Cortex of kidney (tissue), 1 donor: ENCODE results near the gene KIF26A.

ENCODE experiments used
- DNase-seq: peaks from one replicate; lab custom pipeline; 2025; lab: John Stamatoyannopoulos, UW

The KIF26A gene

GRCh38 chr14:104112609-104113571 is 25.5 kb upstream of the KIF26A start:
- no peak for DNase-seq

GRCh38 chr14:104113631-104114420 is 24.6 kb upstream of the KIF26A start:
- DNase-seq, result no peak

- DNase-seq, result no peak
Measured at GRCh38 chr14:104114421-104115130, 23.8 kb upstream of the KIF26A start.

- DNase-seq, result no peak
Measured at GRCh38 chr14:104115131-104115600, 23.2 kb upstream of the KIF26A start.

GRCh38 chr14:104115691-104116287 is 22.6 kb upstream of the KIF26A start:
- DNase-seq, result no peak

- DNase-seq, result no peak
Measured at GRCh38 chr14:104116288-104116755, 22.1 kb upstream of the KIF26A start.

GRCh38 chr14:104116756-104117340 is 21.5 kb upstream of the KIF26A start:
- DNase-seq, result no peak

GRCh38 chr14:104117341-104118005 is 20.9 kb upstream of the KIF26A start:
- no peak for DNase-seq

- DNase-seq, result no peak
Measured at GRCh38 chr14:104118006-104118844, 20.2 kb upstream of the KIF26A start.

GRCh38 chr14:104119119-104119487 is 19.3 kb upstream of the KIF26A start:
- DNase-seq, result no peak

- DNase-seq, result no peak
Measured at GRCh38 chr14:104119488-104120251, 18.7 kb upstream of the KIF26A start.

GRCh38 chr14:104120281-104120741 is 18.1 kb upstream of the KIF26A start:
- no peak for DNase-seq

- no peak for DNase-seq
Measured at GRCh38 chr14:104121142-104121541, 17.2 kb upstream of the KIF26A start.

- no peak for DNase-seq
Measured at GRCh38 chr14:104123879-104124278, 14.5 kb upstream of the KIF26A start.

- DNase-seq, result no peak
Measured at GRCh38 chr14:104125011-104125410, 13.4 kb upstream of the KIF26A start.

- DNase-seq, result no peak
Measured at GRCh38 chr14:104126753-104127152, 11.6 kb upstream of the KIF26A start.

- no peak for DNase-seq
Measured at GRCh38 chr14:104128981-104129380, 9.4 kb upstream of the KIF26A start.

- no peak for DNase-seq
Measured at GRCh38 chr14:104129556-104129955, 8.8 kb upstream of the KIF26A start.
